ENCODE results near the gene SLC38A4.

GRCh38 chr12:46775796-46776195, 50.0 kb downstream of the SLC38A4 start:
- TF ChIP-seq CTCF (conservative IDR thresholded peaks at IDR 0.05) (no peak), ZFX (IDR thresholded peaks at IDR 0.05) (no peak)
